HG03354 (cell line): Measurements from ENCODE around the gene SPATS2L.

Source experiments
- ATAC-seq: cut with Tn5 transposase; IDR thresholded peaks from one replicate; pipeline ENCODE4 v1.9.1; 2021; ENCODE audit warnings: mild to moderate bottlenecking; ENCODE audit not compliant: unreplicated experiment, poor library complexity, severe bottlenecking

SPATS2L gene

GRCh38 chr2:200364142-200364541, 57.6 kb downstream of the SPATS2L start:
- no peak for ATAC-seq

- no peak for ATAC-seq
These were observed 58.1 kb downstream of the SPATS2L start for GRCh38 chr2:200364620-200365019.

GRCh38 chr2:200365209-200365608, 58.7 kb downstream of the SPATS2L start:
- ATAC-seq = no peak

GRCh38 chr2:200367155-200367554, 60.7 kb downstream of the SPATS2L start:
- ATAC-seq = no peak

GRCh38 chr2:200369886-200370285, 63.4 kb downstream of the SPATS2L start:
- ATAC-seq = no peak

DNA sequence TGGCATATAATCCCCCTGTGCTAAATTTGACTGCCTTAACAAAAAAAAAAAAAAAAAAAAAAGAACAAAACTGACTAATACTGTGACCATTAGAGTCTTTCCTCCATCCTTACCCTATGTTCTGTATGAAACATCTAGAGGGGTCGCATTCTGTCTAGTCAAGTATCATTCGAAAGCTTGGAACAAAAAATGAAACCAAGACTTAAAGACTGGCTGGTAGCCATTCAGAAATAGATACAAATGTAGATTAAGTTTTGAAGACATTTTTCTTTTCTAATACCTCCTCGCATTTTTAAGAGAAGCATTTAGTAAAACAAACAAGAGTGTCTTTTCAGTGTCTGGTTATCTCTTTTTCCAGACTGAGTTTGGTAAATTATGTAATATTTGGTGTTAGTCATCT, 66.7 kb downstream of the SPATS2L start:
- peak; percentile 46 for ATAC-seq

GRCh38 chr2:200373973-200374416, 67.5 kb downstream of the SPATS2L start:
- ATAC-seq = peak; percentile 89

DNA sequence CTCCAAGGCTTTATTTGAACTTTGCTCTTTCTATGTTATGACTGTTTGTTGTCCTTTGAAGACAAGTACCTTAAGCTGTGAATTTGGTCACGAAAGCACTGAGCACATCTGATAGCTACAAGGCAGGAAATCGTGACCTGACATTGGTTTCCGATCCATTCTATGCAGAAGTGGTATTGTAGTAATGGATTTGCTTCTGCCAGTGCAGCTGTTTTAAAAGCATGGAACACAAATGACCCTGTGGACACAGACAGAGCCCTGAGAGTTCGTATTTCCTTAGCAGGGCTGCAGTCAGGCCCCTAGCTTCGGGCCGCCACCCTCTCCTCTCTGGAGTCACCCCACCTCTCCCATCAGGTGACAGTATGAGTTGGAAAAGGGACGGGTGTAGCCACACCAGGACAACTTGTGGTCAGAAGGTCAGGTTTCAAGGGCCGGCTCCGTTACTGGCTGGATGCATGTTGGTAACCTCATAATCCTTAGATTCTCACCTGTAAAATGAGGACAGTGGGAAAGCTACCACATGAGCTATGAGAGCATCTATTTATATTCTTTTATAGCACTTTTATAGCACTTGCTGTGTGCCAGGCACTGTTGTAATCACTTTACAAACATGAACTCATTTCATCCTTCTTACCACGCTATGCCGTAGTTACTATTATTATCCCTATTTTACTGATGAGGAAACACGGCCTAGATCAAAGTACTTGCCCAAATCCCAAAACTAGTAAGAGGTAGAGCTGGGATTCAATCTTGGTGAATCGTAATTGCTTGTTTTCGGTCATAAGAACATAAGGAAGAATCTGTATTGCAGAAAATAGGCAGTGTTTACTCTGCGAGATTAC, 70.2 kb downstream of the SPATS2L start:
- ATAC-seq = peak; percentile 39

DNA sequence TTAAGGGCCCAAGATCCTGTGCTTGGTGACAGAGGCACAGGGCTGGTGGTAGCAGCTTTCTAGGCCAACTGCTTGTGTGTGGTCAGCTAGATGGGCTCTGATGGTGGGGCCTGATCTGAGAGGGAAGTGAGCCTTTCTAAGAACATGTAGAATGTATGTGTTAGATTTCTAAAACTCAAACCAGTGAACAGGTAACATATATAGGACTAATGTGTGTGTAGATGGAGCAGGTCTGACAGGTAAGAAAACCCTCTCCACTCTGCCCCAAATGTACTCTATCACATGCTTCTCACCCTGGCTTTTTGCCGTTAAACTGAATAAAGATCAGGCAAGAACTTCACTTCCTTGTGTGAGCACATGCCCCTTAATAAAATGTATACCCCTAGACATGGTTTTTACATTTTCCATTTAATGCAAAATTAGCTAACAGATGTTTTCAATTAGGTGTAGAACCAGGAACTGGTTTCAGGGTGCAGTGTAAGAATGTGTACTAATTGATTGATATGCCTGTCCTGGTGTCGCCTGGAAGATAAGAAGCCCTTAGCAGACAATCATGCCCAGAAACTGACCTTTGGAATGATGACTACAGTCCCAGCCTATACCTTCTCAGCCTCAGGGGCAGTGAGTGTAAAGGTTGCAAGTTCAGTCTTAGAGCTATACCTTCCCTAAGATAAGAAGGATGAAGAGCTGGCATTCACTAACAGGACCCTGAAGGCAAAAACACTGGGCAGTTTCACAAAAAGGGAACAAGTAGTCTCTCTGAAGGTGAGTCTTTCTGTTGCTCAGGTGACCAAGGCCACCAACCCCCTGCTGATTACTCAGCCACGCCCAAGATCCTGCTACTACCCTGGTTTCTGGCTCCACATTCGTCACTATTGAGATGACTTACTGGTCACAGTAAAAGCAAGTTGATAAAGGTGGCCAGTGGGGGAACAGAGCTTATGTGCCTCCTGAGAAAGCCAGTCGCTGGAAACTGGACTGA, 71.2 kb downstream of the SPATS2L start:
- no peak for ATAC-seq

DNA sequence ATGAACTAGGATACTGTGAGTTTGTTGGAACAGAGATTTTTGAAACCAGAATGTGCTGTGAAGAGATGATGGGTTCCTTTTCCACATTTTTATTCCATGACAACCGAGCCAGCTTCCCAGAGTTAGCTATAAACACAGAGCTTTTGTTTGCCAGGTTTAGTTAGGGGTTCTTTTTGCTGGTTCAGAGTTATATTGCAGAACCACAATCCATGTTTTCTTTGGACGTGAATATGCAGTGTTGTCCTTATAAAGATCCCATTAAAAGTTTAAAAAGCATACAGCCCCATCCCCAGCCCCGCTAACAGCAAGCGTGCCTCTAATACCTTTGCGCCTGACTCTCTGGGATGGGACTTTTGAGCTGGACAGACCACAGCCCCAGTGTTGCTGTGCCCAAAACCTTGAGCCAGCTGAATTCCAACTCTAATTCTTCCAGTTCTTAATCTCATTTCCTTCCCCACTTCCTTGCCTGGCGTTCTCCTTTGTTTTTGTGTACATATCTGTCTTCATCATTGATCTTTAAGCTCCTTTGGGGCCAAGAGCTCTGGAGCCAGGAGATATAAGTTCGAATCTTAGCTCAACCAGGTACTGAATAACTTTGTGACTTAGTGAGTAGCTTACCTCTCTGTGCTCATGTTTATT, 72.3 kb downstream of the SPATS2L start:
- no peak for ATAC-seq

GRCh38 chr2:200379481-200380090, 73.1 kb downstream of the SPATS2L start:
- no peak for ATAC-seq

- no peak for ATAC-seq
These were observed 73.6 kb downstream of the SPATS2L start for GRCh38 chr2:200380091-200380561.

- ATAC-seq = no peak
These were observed 74.5 kb downstream of the SPATS2L start for GRCh38 chr2:200380833-200381542.

- ATAC-seq = no peak
These were observed 76.4 kb downstream of the SPATS2L start for GRCh38 chr2:200382874-200383273.

DNA sequence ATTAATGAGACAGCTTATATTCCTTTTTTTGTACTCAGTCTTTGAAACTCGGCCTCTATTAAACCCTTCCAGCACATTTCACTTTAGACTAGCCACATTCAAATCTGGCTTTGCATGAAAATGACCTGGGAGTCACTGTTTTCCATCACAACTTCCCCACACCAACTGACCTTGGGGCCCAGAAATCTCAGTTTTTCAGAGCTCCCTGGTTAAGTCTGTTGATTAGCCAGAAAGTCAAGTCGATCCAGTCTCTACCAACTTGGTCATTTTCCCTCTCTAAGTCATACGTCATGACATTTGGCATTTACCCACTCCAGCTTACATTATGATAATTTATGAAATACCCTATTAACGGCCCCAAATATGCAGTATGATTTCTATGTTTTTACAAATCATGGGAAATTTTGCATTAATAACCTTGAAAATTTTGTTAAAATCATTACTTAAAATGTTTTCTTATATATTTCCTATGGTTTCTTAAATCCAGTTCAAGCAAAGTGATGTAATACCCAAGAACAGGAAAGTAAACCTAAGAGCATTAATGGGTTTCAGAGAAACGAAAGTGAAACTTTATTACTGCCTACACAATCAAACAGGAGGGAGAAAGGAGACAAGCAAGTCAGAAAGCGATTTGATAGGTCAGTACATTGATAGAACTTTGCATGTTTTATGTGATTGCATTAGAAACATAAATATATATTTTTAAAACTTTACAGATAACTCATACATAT, 77.1 kb downstream of the SPATS2L start:
- ATAC-seq = peak; percentile 85

DNA sequence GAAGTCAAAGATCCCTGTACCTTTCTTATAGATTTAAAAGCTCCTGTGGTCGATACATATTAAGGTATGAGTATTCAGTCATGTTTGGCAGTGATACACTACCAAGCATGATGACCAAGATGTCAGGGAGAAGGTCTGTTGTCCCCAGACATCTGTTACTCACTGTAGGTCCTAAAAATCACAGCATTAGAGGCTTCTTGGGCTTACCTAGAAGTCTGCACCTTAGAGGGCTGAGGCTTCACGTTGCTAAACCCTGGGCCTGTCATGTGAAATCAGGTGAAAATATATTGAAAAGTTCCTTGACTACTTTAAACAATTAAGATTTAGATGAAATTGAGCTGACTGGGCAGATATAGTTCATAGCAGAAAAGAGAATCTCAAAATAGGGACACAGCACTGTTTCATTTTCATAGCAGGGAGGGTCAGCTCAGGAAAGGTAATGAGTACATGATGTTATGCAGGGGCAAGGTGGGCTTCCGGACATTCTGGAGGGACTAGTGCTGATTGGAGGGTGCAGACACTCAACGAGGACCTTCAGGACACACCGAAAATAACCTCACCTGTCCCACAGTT, 78.7 kb downstream of the SPATS2L start:
- no peak for ATAC-seq

DNA sequence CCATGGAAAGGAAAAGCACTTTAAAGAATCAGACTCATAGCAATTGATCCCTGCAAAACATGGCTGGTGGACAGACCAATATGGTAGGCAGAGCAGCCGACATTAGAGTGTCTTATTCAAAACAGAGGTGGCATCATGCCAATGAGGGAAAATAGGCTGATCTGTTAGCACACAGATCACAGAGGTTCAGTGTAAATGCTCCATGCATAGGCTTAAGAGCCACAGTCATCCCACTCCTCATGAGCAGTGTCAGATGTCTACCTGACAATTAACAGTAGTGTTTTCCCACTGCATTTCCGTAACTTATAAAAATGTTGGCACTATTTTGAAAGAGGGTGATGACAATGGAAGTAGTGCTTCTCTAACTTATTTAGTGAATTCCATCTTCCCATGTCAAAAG, 86.7 kb downstream of the SPATS2L start:
- ATAC-seq = no peak

- no peak for ATAC-seq
These were observed 87.6 kb downstream of the SPATS2L start for GRCh38 chr2:200394045-200394444.
